Esophagus mucosa (tissue), 1 donor: ENCODE measurements around the gene TANGO2. TPM values are rescaled to one million over a fixed set of nuclear protein-coding genes. Genes with fewer than 3 reads are reported as not detected.

Experiments used
- ATAC-seq: fragments of 200-7000 bp; cut with Tn5 transposase; one replicate; pipeline ENCODE4 v1.9.1; 2020
- total RNA-seq: library from RNA; stranded (reverse); gene quantifications from one replicate; pipeline ENCODE4 v1.2.4, GENCODE V29; 2023
- donor health status: DM: yes; HTN: yes; CAD: no.

TANGO2 gene
- total RNA-seq, 1 donor from 2014 or later, result 10.6 TPM

GRCh38 chr22:20046730-20047129 lies 25.8 kb downstream of the TANGO2 start:
- ATAC-seq, result no peak

GRCh38 chr22:20051927-20052308 lies 31.0 kb downstream of the TANGO2 start:
- no peak for ATAC-seq

GRCh38 chr22:20052309-20053259 lies 31.7 kb downstream of the TANGO2 start:
- ATAC-seq, result peak; percentile 94

DNA sequence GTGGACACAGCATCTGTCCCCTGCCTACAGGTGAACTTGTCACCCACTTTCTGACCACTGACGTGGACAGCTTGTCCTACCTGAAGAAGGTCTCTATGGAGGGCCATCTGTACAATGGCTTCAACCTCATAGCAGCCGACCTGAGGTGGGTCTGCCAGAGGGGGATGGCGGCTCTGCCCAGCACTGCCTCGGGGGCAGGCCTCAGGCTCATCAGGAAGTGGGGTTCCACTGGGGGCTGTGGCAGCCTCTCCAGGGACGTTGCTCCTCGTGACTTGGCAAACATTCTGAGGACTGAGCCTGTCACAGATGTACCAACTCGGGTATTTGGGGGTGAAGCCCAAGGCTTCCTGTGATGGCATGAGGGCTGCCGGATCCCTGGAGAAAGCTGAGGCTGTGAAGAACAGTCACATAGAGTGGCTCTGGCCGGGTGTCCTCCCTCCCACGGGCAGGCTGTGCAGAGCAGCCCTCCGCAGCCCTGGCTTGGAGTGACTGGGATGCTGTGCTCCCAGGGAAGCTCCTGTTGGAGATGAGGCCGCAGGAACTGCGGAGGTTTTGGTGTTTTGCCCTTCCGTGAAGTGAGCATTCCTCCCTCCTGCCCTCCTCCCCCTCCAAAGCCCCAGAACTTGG lies 32.6 kb downstream of the TANGO2 start:
- ATAC-seq, result no peak

DNA sequence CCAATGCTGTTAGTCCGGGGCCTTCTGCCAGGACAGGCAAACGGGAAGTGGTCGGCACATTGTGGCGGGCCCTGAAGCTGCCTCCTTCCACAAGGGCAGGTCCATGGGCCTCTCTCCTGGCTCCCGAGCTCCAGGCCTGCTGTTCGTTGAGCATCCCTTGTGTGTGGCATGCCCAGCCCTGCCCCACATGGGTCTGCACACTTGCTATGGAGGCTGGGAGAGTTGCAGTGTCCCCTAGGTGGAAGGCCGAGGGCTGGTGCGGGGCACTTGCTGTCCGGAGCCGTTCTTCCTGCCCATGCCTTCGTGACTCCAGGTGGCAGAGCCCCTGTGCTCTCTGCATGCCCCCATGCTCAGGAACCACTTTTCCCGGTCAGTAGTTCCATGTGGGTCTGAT lies 33.1 kb downstream of the TANGO2 start:
- no peak for ATAC-seq

DNA sequence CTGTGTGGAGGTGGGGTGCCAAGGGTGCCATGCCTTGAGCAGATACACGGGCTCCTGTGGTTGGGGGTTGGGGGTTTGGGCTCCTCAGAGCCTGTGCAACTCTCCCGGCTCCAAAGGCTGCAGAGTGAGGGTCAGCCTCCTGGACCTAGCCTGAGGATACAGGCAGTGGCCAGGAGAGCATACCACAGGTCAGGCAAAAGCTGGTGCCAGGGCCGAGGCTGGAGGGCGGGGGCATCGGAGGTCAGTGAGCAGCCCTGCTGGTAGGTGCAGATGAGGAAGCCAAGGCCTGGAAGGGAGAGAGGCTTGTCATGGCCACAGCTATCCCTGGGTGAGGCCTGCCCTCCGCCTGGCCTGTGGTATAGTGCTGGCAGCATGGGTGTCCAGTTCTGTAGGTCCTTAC lies 33.6 kb downstream of the TANGO2 start:
- no peak for ATAC-seq

- no peak for ATAC-seq
Measured at GRCh38 chr22:20055144-20055543, 34.2 kb downstream of the TANGO2 start.

DNA sequence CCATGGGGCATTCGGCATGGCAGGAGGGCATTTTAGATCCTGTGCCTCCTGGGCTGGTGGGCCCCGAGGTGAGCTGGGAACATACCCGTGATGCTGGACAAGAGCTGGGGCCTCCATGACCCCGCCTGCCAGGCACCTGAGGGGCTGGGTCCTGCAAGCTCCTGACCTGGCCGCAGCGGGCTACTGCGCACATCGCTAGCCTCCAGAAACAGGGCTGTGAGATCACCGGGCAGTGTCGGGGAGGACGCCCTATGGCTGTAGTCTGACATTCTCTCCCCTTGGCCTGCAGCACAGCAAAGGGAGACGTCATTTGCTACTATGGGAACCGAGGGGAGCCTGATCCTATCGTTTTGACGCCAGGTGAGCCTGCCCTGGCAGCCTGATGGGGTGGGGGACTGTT lies 34.7 kb downstream of the TANGO2 start:
- ATAC-seq, result no peak

DNA sequence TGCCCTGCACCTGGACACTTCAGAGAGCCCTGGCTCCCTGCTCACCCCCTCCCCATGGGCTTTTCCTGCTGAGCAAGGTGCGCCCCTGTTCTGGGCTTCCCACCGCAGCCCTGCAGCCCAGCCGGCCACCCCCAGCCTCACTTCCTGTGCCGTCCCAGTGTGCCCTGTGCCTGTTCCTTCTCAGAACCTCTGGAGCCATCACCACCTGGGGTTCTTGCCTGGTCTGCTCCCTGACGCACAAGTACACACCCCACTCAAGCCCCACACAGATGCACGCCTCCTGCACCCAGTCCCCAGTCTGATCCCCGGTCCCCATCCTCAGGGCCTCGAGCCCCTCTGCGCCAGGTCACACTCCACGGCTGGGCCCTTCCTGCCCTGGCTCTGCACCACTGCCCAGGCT lies 35.3 kb downstream of the TANGO2 start:
- no peak for ATAC-seq

DNA sequence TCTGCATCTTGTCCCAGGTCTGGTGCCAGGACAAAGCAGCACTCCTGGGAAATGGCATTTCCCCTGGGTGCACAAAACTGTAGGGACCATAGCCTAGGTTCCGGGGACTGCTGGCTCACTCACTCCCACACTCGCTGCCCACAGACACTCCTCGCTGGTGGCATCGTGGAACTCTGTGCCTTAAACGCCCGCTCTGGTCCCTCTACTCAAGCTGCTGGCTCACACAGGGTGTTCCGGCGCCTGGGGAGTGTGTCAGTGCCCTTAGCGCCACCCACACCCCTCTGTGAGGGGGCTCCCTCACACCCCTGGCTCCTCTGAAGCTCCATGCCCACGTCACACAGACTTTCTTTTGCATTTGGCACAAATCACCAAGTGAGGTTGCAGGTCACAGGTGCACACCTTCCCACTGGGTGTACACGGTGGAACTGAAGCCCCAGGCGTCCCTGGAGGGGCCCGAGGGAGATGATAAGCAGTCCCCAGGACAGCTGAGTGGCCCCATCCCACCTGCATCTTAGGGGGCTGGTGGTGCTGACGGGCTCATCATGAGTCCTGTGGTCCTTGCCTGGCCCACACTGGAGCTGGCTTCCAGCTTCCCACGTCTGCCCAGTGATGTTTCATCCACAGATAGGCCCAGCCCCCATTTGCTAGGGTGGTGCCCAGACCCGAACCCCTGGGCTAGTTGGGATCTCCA lies 35.9 kb downstream of the TANGO2 start:
- no peak for ATAC-seq

- no peak for ATAC-seq
Measured at GRCh38 chr22:20057596-20058268, 36.8 kb downstream of the TANGO2 start.

DNA sequence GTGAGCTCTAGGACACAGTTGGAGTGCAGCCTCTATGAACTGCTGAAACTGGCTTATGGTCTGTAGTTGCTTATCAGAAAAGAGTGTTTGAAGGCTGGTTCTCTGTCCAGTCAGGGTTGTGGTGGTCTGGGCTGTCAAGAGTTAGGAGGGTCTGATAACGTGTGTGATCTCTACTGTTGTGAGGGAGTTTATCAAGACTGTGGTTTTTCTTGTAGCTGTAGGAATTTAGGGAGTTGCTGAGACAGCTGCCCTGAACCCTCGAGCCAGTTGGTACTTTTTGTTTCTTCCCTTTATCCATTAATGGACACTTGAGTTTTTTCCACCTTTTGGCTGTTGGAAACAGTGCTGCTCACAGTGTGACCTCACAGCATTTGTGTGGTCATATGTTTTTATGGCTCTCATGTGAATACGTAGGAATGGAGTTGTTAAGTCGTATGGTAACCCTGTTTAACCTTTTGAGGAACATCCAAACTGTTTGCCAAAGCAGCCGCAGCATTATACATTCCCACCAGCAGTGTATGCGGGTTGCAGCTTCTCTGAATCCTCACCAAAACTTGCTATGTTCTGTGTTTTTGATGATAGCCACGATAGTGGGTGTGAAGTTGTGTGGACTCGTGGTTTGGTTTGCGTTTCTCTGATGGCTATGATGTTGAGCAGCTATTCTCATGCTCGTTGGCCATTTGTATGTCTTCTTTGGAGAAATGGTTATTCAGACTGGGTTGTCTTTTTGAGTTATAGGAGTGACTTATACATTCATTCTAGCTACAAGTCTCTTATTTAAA lies 38.3 kb downstream of the TANGO2 start:
- no peak for ATAC-seq

DNA sequence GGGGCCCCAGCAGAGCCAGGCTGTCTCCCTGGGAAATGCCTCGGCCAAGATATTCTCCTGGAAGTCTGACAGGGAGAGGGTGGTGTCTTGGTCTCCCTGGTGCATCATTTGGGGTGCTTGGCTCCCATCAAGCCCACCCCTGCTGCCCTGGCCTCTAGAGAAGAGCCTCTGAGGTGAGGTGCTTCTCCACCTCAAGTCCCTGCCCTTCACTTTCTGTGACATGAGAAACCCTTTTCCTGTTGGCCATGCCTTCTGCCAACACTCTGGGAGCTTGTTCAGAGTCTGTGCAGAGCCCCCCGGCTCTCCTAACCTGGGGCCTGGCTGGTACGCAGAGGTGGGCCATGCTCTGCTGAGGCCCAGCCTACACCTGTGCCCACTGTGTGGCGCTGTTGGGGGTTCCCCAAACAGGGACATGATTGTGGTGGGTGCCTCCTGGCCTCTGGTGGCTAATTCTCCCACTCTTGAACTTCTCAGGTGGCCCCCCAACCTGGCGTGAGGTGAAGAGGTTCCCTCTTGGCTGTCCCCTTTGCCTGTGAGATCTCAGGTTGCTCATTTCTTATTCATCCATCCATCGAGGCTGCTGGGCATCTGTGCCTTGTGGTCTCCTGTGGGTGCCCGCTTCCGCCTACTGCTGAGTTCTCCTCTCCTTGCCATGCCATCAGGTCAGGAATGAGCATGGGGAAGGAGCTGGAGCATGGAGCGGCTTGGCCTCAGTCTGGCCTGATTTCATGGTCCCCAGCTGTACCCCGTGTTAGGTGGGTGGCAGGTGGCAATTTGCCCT lies 40.0 kb downstream of the TANGO2 start:
- no peak for ATAC-seq

DNA sequence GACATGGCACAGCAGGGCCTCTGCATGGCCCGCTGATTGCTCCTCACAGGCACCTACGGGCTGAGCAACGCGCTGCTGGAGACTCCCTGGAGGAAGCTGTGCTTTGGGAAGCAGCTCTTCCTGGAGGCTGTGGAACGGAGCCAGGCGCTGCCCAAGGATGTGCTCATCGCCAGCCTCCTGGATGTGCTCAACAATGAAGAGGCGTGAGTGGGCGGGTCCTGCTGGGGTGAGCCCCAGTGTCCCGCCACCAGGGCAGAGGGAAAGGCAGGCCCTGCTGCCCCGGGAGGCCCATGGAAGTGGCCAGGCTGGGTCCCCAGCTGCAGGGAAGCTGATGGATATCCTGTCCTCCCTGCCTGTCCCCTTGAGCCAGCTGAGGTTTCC lies 40.6 kb downstream of the TANGO2 start:
- ATAC-seq, result peak; percentile 56

DNA sequence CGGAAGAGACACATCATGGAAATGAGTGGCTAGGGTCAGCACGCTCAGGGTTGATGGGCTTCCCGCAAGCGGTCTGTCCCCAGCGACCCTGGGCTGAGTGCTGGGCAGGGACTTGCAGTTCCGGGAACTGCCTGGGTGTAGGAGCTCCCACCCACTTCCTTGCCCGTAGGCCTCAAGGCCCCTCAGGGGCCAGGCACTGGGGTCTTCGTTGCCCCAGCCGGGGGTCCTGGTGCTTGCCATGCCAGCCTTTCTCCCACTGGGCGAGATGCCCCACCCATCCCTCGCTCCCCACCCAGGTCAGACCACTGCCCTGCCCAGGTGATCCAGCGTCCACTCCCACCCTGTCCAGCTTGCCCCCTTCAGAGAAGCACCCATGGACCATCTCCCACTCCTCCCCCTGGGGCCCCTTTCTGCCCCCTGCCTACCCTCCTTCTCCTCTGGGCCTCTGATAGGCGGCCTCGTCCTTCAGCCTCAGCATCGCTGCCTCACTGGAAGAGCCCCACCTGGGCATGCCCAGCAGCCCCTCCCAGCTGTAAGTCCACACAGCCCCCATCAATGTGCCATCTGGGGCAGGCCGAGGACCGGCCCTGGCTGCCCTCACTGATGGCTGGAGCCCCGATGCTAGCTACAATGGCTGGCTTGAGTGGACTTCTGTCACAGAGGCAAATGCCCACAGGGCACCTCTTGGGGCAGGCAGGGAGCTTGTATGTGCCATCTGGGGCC lies 41.3 kb downstream of the TANGO2 start:
- ATAC-seq, result no peak

GRCh38 chr22:20062766-20063083 lies 41.8 kb downstream of the TANGO2 start:
- ATAC-seq, result peak; percentile 82

- peak; percentile 63 for ATAC-seq
Measured at GRCh38 chr22:20063271-20064139, 42.6 kb downstream of the TANGO2 start.

GRCh38 chr22:20064140-20064480 lies 43.2 kb downstream of the TANGO2 start:
- ATAC-seq, result peak; percentile 40

DNA sequence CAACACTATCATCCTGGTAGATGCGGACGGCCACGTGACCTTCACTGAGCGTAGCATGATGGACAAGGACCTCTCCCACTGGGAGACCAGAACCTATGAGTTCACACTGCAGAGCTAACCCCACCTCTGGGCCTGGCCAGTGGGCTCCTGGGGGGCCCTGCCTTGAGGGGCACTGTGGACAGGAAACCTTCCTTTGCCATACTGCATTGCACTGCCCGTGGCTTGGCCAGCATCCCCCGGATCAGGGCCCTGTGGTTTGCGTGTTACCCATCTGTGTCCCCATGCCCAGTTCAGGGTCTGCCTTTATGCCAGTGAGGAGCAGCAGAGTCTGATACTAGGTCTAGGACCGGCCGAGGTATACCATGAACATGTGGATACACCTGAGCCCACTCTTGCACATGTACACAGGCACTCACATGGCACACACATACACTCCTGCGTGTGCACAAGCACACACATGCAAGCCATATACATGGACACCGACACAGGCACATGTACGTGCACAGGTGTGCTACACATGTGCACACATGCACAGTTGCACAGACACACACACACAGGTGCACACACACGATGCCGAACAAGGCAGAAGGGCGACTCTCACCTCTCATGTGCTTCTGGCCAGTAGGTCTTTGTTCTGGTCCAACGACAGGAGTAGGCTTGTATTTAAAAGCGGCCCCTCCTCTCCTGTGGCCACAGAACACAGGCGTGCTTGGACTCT lies 43.8 kb downstream of the TANGO2 start:
- no peak for ATAC-seq
